GM19239 (cell line): ENCODE measurements around the gene ILF2.
"Not testable (repeated sequence)": the region's sequence is repeated elsewhere in the genome, so short reads cannot be mapped to it uniquely, and the experiment has no call there.

Experiments used
- DNase-seq: peaks from one replicate; pipeline ENCODE4 v3.0.0; 2011; ENCODE audit warnings: low spot score; ENCODE audit not compliant: insufficient read length
- FAIRE-seq: peaks from 2 replicates; lab custom pipeline; 2011; peaks lifted over from hg19 to GRCh38; lab: Jason Lieb, UNC

The ILF2 gene

DNA sequence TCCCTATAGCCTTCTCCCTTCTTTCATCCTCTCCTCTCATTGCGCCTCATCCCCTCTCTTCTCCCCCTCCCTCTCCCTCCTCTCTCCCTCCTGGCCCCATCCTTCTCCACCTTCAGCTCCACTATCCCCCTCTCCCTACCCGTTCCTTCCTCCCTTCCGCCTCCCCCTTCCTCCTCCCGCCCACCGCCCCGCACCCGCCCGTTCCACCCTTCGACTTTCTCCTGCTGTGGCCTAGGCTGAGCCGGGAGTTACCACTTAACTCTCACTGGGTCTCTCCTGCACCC is 9.3 kb upstream of the ILF2 start:
- DNase-seq: no peak
- no peak for FAIRE-seq

DNA sequence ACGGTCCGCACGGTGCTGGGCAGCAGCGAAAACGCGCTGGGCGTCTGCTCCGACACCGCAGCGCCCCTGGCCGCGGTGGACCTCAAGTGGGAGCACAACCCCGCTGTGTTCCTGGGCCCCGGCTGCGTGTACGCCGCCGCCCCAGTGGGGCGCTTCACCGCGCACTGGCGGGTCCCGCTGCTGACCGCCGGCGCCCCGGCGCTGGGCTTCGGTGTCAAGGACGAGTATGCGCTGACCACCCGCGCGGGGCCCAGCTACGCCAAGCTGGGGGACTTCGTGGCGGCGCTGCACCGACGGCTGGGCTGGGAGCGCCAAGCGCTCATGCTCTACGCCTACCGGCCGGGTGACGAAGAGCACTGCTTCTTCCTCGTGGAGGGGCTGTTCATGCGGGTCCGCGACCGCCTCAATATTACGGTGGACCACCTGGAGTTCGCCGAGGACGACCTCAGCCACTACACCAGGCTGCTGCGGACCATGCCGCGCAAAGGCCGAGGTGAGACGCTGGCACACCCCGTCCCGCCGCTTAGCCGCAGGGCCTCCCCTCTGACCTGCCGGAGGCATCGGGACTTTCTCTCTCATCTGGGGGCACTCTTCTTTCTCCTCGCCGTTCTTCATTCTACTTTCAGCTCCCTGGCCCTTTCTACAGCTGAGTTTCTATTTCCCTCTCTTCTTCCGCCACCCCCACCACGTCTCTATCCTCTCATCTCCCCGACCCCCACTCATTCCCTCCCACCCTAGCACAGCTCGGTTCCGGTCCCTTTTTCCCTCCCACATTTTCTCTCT is 8.7 kb upstream of the ILF2 start:
- DNase-seq (no peak), FAIRE-seq (no peak)

DNA sequence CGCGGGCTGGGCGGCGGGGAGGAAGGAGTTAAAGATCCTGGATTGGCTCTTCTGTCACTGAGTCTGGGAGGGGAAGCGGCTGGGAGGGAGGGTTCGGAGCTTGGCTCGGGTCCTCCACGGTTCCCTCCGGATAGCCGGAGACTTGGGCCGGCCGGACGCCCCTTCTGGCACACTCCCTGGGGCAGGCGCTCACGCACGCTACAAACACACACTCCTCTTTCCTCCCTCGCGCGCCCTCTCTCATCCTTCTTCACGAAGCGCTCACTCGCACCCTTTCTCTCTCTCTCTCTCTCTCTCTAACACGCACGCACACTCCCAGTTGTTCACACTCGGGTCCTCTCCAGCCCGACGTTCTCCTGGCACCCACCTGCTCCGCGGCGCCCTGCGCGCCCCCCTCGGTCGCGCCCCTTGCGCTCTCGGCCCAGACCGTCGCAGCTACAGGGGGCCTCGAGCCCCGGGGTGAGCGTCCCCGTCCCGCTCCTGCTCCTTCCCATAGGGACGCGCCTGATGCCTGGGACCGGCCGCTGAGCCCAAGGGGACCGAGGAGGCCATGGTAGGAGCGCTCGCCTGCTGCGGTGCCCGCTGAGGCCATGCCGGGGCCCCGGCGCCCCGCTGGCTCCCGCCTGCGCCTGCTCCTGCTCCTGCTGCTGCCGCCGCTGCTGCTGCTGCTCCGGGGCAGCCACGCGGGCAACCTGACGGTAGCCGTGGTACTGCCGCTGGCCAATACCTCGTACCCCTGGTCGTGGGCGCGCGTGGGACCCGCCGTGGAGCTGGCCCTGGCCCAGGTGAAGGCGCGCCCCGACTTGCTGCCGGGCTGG is 7.9 kb upstream of the ILF2 start, which contains the start of gene NPR1:
TSS of gene NPR1 (plus strand) at position 170 of the 818 bp plus-strand sequence. CDS start at position 591, 421 bp downstream.
- no peak for DNase-seq
- no peak for FAIRE-seq

DNA sequence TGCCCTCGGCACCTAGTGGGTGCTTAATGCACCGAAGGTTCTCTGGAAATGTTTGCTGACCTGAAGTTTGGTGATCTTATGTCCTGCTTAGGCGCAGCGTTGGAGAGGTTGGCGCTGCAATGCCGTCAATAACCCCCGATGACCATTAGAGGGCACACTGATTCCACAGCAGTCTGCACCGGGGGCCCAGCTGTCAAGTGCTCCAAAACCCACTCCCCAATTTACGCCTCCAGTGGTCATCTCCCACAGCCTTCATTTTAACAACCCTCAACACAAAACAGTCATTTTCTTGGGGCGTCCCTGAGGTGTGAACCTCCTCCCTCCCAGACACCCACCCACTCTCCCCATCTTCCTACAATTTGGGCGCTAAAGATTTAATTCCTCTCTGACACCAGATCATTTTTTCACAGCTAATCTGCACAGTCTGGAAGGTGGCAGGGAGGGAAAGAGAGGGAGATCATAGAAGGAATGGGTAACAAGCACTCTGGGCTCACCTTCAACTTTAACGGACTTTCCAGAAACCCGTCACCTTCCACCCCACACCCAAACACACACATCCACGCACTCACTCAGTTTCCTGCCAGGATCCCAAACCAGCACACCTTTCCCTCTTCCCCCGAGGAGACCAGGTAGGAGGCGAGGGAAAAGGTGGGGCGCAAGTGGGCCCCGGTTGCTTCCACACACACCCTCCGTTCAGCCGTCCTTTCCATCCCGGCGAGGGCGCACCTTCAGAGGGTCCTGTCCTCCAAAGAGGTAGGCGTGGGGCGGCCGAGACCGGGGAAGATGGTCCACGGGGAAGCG is 7.1 kb upstream of the ILF2 start:
- DNase-seq (peak; percentile 69), FAIRE-seq (peak; percentile 93)

DNA sequence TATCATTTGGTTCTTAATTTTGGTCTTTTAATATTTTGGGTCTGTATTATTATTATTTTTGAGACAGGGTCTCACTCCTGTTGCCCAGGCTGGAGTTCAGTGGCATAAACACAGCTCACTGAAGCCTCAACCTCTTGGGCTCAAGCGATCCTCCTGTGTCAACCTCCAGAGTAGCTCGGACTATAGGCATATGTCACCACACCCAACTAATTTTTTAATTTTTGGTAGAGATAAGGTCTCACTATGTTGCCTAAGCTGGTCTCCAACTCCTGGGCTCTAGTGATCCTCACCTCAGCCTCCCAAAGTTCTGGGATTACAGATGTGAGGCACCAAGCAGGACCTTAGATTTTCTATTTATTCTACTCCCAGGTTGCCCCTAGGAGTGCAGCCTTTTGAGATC is 2.7 kb upstream of the ILF2 start:
- DNase-seq: no peak
- no peak for FAIRE-seq

DNA sequence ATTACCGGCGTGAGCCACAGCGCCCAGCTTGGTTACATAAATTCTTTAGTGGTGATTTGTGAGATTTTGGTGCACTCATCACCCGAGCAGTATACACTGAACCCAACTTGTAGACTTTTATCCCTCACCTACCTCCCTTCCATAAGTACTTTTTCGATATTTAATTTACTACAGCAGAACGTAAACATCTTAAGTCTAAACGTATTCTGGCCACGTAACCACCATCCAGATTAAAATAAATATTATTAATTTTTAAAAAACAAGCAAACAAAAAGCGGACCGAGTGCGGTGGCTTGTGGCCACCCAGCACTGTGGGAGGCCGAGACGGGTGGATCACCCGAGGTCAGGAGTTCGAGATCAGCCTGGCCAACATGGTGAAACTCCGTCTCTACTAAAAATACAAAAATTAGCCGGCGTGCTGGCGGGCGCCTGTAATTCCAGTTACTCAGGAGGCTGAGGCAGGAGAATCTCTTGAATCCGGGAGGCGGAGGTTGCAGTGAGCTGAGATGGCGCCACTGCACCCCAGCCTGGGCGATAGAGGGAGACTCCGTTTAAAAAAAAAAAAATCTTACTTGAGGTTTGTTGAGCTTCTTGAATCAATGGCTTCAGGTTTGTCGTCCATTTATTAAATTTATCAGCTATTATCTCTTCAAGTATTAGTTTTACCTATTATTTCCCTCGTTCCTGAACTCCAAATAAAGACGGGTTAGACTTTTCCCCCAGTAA is 998 bp upstream of the ILF2 start:
- not testable (repeated sequence) for DNase-seq, FAIRE-seq

DNA sequence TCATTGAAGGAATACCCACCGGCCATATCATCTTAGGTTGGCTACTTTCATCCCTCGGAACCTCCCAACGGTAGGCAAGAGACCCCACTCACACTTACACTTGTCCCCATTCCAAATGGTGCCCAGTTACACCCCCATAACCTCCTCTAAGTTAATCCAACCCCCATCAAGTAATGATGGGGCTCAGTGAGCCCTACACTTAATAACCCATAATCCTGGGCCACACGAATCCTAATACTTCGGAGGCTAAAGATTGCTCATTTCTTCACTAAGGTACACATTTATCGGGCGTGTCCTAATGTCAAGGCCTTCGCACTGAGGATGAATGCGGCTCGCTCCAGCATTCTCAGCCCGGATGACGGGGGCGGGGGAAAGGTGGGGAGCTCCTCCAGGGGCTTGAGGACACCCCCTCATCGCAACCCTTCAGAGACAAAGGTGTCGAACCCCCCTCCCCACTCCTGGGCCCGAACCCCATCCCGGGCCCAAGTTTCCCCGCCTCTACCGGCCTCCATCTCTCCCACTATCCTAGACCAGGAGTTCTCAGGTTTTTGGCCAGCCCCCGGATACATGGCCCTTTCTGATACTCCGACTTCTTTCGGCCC is 435 bp downstream of the ILF2 start:
- DNase-seq (no peak), FAIRE-seq (no peak)

DNA sequence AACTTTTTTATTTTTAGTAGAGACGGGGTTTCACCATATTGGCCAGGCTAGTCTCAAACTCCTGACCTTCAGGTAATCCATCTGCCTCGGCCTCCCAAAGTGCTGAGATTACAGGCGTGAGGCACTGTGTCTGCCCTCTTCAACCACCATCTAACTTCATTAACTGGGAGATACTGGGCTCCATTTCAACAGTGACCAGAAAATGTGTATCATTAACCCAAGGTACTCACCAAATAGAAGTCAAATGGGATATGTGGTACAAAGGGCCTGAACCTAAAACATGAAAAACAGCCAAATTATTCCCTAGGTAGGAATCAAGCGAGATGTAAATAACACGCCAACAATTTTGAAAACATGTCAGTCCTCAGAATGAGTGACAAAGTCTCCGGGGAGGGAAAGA is 1.2 kb downstream of the ILF2 start:
- no peak for FAIRE-seq

DNA sequence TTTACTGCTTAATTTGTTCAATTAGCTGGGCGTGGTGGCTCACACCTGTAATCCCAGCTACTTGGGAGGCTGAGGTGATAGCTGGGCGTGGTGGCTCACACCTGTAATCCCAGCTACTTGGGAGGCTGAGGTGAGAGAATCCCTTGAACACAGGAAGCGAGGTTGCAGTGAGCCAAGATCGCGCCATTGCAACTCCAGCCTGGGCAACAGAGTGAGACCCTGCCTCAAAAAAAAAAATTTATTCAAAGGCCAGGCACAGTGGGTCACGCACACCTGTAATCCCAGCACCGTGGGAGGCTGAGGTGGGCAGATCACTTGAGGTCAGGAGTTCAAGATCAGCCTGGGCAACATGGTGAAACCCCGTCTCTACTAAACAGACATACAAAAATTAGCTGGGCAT is 2.1 kb downstream of the ILF2 start:
- DNase-seq, FAIRE-seq: not testable (repeated sequence)

More for the DNA sequence above, 1.2 kb downstream of the ILF2 start:
- DNase-seq: no peak

DNA sequence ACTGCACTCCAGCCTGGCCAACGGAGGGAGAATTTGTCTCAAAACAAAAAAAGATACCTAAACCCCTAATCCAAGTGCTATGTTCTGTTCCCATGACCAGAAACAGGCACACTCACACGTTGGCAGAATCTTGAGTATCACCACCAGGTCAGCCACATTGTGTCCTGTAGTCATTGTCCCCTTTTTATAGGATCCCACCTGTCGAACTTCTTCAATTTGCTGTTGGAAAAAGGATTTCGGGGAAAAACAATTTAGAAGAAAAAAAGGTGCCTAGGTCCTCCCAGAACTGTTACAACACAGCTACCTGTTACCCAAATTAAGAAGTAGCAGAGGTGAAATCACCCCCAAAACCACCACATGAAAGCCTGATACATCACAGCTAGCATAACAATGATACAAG is 3.4 kb downstream of the ILF2 start:
- DNase-seq (no peak), FAIRE-seq (no peak)

DNA sequence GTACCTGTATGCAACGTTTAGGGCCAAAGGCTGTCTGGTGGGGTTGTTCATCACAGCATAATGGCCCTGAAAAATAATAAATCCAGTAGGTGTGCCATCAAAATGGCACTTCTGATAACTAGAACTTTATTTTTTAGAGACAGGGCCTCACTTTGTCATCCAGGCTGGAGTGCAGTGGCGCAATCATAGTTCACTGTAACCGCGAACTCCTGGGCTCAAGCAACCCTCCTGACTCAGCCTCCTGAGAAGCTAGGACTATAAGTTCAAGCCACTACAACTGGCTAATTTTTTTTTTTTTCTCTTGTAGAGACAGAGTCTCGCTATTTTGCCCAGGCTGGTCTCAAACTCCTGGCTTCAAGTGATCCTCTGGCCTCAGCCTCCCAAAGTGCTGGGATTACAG is 7.6 kb downstream of the ILF2 start:
- FAIRE-seq (no peak), DNase-seq (no peak)

DNA sequence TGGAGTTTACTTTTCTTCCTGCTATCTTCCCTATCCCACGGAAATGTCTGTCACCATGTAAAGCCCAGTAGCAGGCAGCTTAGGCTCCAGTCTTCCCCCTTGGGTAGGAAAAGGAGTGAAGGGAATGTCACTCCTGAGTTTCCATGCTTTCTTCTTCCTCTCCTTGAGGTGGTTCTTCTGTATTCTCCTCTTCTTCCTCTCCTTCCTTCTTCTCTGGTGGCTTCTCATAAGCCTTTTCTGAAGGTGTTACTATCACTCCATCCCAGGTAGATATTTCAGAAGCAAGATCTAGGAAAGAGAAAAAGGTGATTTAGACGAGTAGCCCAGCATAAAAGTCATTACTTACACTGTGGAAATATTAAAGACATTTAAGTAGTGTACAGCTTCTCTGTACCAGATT is 8.5 kb downstream of the ILF2 start:
- FAIRE-seq (no peak), DNase-seq (no peak)

DNA sequence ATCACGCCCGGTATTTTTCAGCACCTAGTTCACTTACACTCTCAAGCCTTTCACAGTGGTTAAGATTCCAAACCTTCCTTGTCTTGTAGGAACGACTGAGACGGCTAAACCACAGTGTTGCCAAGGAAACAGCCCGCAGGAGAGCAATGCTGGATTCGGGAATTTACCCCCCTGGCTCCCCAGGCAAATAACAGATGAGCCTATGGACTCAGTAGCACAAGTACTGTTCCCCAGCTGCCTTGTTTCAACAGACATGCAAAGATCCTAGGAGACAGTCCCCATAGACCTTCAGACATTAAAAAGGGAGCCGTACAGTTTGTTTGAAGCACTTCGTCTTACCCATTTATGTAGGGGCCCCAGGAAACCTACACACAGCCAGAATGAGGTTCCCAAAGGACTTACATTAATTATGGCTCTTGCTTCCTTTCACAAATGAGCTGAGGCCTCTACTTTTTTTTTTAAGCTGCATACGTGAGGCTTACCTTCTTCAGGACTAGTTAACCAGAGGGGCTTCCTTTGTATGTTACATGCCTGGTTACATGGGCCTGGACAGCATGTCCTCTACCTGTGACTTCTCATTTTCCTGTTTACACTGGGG is 9.6 kb downstream of the ILF2 start:
- FAIRE-seq (no peak), DNase-seq (no peak)

DNA sequence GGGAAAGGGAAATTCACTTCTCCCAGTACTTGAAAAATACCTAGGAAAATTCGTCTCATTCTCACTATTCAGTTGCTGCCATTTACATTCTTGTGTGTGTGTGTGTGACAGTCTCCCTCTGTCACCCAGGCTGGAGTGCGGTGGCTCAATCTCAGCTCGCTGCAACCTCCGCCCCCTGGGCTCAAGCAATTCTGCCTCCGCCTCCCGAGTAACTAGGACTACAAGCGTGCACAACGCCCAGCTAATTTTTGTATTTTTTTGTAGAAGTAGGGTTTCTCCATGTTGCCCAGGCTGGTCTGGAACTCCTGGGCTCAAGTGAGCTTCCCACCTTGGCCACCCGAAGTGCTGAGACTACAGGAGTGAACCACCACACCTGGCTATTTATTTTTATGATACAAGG is 11.1 kb downstream of the ILF2 start:
- FAIRE-seq (no peak), DNase-seq (no peak)

DNA sequence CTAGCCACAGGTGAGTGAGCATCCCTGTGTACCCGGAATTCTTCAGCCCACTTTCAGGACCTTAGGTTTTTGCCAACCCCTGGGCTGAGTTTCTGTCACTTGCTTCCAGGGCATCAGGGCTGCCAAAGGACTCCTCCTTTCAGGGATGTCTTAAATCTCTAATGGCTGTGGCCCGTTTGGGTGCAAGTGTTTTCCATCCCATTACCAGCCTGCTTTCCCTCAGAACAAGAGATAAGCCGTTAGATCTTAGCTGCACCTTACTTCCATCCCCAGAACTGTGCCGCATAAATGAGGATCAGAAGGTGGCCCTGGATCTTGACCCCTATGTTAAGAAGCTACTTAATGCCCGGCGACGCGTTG is 11.6 kb downstream of the ILF2 start:
- FAIRE-seq (no peak), DNase-seq (no peak)

DNA sequence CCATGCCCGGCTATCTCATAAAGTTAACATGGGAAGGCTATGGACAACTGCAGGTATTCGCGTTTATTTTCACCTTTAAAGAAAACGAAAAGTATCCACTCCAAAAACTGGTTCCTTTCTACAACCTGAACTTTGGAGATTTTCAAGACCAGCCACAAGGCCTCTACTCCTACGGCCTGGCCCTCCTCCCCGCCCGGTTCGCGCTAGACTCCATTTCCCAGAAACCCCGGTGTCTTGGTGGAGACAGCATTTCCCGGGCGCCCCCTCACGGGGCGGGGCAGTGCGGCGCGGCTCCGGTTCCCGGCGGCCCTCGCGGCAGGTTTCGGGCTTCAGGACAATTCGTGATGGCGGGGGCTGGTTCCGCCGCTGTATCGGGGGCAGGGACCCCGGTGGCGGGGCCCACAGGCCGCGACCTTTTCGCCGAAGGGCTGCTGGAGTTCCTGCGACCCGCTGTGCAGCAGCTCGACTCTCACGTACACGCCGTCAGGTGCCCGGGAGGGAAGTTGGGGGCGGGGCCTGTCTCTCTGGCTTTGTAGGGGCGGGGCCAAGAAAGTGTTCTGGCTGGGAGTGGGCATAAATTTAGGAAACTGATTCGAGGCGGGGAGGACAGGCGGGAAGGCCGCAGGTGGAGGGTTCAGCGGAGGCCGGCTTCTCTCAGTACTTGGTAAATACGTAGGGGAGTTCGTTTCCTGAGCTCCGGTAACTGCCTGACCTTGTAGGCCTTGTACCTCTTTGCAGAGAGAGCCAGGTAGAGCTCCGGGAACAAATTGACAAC is 12.2 kb downstream of the ILF2 start, which contains the start of gene SNAPIN:
TSS of gene SNAPIN (plus strand) at position 304 of the 775 bp plus-strand sequence. CDS start at position 345, 41 bp downstream.
- peak; percentile 82 for DNase-seq

DNA sequence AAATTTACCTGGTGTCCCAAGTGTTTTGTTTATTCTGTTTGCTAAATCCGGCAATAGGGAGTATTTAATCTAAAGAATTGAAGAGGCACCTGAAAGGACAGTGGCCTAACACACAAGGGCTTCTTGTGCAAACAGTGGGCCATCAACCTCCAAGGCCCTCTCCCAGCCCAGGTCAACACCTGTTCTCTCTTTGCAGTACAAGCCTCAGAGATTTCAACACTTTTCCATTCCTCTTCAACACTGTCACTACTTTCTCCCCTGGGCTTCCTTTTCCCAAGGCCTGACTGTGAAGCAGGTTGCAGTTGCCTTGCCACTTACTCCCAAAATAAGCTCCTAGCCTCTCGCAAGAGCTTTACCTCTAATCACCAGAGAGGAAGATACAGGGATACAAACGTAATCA is 15.5 kb downstream of the ILF2 start:
- FAIRE-seq (no peak), DNase-seq (no peak)

More for the DNA sequence above, 12.2 kb downstream of the ILF2 start, which contains the start of gene SNAPIN:
- FAIRE-seq: peak; percentile 82

DNA sequence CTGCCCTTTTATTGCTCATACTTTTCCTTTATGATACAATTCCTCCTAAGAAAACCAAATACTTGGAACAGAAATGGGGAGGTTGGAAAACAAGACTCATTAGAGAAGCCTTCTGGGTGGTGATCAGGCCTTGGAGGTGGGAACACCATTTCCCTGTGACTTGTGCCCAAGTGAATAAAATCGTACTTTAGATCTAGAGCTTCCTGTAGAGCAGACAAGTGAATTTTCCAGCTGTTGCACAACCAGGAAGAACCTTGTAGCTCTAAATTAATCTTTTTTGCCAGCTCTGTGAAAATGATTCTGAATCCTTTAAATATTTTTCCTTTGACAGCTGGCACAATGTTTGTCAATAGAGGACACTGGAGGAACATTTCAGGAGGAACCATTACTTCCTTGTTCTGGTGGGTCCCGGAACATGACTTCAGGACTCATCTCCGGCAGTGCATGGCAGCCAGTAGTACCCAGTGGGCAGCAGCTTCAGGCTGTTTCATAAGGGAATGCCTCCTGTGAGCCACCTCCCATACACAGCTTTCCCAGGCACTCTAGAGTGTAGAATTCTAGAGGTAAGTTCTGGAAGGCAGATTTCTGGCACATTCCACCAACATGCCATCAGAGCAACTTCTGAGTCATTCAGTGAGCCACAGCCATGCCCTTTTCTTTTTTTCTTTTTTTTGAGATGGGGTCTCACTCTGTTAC is 17.8 kb downstream of the ILF2 start:
- no peak for FAIRE-seq
- no peak for DNase-seq
